ENCODE results near the gene XG. TPM values are rescaled to one million over a fixed set of nuclear protein-coding genes. Genes with fewer than 3 reads are reported as not detected.
A peak's percentile ranks its signal among the peaks of the same experiment; 100 is the strongest.

XG gene
- total and polyA plus RNA-seq, 9 of the 15 experiments (the other 6 are each of a cell fraction or from before 2014, with no cell fraction given): 0.03 to 0.12 TPM; not detected in 7

DNA sequence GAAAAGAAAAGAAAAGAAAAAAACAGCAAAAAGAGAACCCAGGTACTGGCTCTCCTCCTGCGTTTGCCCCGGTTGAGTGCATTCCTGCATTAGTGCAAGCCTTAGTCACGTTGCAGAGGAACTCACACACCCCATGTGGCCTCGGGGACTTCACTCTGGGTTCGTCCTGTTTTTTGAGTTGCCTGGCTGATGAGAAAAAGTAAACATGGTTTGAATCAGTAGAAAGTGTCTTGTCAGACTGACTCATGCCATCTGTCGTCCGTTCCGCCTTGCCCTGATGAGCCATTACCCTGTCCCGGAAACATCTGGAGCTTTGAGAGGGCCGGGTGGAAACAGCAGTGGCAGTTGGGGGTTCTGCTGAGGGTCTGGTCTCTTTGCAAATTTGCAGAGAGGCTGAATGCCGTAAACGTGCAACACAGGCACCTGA is 44.5 kb upstream of the XG start (continued):
- TF ChIP-seq NRF1 (conservative IDR thresholded peaks at IDR 0.05 in 1 of 2, IDR thresholded peaks at IDR 0.05 in 1 of 2) (no peak), FIP1L1 (IDR thresholded peaks at IDR 0.05; ENCODE audit: low read depth, low read length, poor library complexity, severe bottlenecking) (no peak), HMG20A (CRISPR knock-in tag; conservative IDR thresholded peaks at IDR 0.05) (no peak), CBFA2T3 (IDR thresholded peaks at IDR 0.05) (peak; percentile 42), ZNF212 (CRISPR knock-in tag; IDR thresholded peaks at IDR 0.05) (no peak), PHF8 (IDR thresholded peaks at IDR 0.05; ENCODE audit: borderline replicate concordance, low read length) (no peak), PHTF2 (CRISPR knock-in tag; IDR thresholded peaks at IDR 0.05) (no peak), HIVEP1 (CRISPR knock-in tag; IDR thresholded peaks at IDR 0.05) (no peak), HDGF (IDR thresholded peaks at IDR 0.05) (no peak), DDX20 (tag; IDR thresholded peaks at IDR 0.05; ENCODE audit: low read depth) (no peak), ZNF133 (CRISPR knock-in tag; IDR thresholded peaks at IDR 0.05) (no peak), FOXA3 (CRISPR knock-in tag; conservative IDR thresholded peaks at IDR 0.05 in 1 of 2, IDR thresholded peaks at IDR 0.05 in 1 of 2) (peak; percentile 65 to 92), TCF7L2 (IDR thresholded peaks at IDR 0.05; ENCODE audit: low read depth, low read length) (no peak), PPARD (CRISPR knock-in tag; IDR thresholded peaks at IDR 0.05) (no peak), BACH1 (tag; IDR thresholded peaks at IDR 0.05) (peak; percentile 39; the same call in 1 of the 2 replicates), FOS (IDR thresholded peaks at IDR 0.05; ENCODE audit: extremely low read depth, insufficient read length) (no peak)
- TF ChIP-seq, protein P1, sequence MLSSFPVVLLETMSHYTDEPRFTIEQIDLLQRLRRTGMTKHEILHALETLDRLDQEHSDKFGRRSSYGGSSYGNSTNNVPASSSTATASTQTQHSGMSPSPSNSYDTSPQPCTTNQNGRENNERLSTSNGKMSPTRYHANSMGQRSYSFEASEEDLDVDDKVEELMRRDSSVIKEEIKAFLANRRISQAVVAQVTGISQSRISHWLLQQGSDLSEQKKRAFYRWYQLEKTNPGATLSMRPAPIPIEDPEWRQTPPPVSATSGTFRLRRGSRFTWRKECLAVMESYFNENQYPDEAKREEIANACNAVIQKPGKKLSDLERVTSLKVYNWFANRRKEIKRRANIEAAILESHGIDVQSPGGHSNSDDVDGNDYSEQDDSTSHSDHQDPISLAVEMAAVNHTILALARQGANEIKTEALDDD (IDR thresholded peaks at IDR 0.05): no peak
- TF ChIP-seq, protein P2, sequence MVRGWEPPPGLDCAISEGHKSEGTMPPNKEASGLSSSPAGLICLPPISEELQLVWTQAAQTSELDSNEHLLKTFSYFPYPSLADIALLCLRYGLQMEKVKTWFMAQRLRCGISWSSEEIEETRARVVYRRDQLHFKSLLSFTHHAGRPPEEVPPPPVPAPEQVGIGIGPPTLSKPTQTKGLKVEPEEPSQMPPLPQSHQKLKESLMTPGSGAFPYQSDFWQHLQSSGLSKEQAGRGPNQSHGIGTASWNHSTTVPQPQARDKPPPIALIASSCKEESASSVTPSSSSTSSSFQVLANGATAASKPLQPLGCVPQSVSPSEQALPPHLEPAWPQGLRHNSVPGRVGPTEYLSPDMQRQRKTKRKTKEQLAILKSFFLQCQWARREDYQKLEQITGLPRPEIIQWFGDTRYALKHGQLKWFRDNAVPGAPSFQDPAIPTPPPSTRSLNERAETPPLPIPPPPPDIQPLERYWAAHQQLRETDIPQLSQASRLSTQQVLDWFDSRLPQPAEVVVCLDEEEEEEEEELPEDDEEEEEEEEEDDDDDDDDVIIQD (CRISPR knock-in tag; IDR thresholded peaks at IDR 0.05): no peak
- TF ChIP-seq, protein P3, sequence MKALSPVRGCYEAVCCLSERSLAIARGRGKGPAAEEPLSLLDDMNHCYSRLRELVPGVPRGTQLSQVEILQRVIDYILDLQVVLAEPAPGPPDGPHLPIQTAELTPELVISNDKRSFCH (CRISPR knock-in tag; IDR thresholded peaks at IDR 0.05): no peak
- TF ChIP-seq, protein P3 (tag; IDR thresholded peaks at IDR 0.05): no peak
- TF ChIP-seq, protein P4, sequence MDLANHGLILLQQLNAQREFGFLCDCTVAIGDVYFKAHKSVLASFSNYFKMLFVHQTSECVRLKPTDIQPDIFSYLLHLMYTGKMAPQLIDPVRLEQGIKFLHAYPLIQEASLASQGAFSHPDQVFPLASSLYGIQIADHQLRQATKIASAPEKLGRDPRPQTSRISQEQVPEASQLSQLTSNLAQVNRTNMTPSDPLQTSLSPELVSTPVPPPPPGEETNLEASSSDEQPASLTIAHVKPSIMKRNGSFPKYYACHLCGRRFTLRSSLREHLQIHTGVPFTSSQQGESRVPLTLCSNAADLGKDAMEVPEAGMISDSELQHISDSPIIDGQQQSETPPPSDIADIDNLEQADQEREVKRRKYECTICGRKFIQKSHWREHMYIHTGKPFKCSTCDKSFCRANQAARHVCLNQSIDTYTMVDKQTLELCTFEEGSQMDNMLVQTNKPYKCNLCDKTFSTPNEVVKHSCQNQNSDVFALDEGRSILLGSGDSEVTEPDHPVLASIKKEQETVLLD (IDR thresholded peaks at IDR 0.05): no peak
- TF ChIP-seq, protein P5, sequence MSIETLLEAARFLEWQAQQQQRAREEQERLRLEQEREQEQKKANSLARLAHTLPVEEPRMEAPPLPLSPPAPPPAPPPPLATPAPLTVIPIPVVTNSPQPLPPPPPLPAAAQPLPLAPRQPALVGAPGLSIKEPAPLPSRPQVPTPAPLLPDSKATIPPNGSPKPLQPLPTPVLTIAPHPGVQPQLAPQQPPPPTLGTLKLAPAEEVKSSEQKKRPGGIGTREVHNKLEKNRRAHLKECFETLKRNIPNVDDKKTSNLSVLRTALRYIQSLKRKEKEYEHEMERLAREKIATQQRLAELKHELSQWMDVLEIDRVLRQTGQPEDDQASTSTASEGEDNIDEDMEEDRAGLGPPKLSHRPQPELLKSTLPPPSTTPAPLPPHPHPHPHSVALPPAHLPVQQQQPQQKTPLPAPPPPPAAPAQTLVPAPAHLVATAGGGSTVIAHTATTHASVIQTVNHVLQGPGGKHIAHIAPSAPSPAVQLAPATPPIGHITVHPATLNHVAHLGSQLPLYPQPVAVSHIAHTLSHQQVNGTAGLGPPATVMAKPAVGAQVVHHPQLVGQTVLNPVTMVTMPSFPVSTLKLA (conservative IDR thresholded peaks at IDR 0.05): 0 out of 4 replicates have a peak, but pooled peaks of 1 of the 2 experiments have one; percentile 29
- TF ChIP-seq, protein P6, sequence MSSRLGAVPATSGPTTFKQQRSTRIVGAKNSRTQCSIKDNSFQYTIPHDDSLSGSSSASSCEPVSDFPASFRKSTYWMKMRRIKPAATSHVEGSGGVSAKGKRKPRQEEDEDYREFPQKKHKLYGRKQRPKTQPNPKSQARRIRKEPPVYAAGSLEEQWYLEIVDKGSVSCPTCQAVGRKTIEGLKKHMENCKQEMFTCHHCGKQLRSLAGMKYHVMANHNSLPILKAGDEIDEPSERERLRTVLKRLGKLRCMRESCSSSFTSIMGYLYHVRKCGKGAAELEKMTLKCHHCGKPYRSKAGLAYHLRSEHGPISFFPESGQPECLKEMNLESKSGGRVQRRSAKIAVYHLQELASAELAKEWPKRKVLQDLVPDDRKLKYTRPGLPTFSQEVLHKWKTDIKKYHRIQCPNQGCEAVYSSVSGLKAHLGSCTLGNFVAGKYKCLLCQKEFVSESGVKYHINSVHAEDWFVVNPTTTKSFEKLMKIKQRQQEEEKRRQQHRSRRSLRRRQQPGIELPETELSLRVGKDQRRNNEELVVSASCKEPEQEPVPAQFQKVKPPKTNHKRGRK (tag; IDR thresholded peaks at IDR 0.05): no peak
